Measurements from ENCODE around the gene HOXA7.

DNA sequence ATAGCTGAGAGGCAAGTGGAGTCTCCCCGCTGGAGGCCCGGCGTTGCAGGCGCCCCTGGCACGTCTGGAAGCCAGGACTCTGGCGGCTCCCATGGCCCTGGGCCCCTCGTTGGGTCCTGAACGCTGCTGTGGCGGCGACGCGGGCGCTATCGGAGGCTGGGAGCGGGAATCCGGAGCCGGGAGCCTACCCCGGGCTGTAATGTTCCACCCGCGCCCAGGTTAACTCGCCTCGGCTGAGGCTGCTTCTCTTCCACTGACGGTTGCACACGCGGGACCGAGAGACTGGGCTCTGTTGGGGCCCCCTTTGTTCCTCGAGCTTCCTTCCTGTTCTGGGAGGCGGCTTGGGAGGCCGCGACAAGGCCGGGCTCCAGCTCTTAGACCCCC is 11.7 kb downstream of the HOXA7 start:
- TF ChIP-seq CTCF (IDR thresholded peaks at IDR 0.05), result no peak
- TF ChIP-seq EZH2 (IDR thresholded peaks at IDR 0.05; ENCODE audit: borderline replicate concordance, insufficient read depth, low read depth, low read length, poor library complexity, severe bottlenecking), result no peak

All from B cell (primary cell).